Aorta (tissue), 5 donors: ENCODE measurements around the gene CDX1. TPM values are rescaled to one million over a fixed set of nuclear protein-coding genes. Genes with fewer than 3 reads are reported as not detected.

Experiments used
- ATAC-seq: fragments of 200-7000 bp; cut with Tn5 transposase; one replicate; pipeline ENCODE4 v1.9.1; 2022; ENCODE audit warnings: moderate library complexity; ENCODE audit not compliant: low FRiP score
- DNase-seq, 2 donors: peaks; one replicate each; pipeline ENCODE4 v3.0.0-alpha.2; 2020
- H3K27ac ChIP-seq, 2 donors: one replicate each; pipeline ENCODE4 v1.5.1; 2013; ENCODE audit warnings: low read length in 2 of 2, mild to moderate bottlenecking in 2 of 2, moderate library complexity in 2 of 2, control low read depth in 1 of 2, inconsistent platforms in 1 of 2, low read depth in 1 of 2
- H3K27me3 ChIP-seq, 2 donors: one replicate each; pipeline ENCODE4 v1.6.1; 2013; ENCODE audit warnings: control low read depth in 1 of 2, low read length in 1 of 2, mild to moderate bottlenecking in 1 of 2, moderate library complexity in 1 of 2; ENCODE audit not compliant: insufficient read depth in 2 of 2, control insufficient read depth in 1 of 2
- H3K36me3 ChIP-seq, 2 donors: one replicate each; pipeline ENCODE4 v1.6.1; 2013; ENCODE audit warnings: control low read depth in 1 of 2, low read length in 1 of 2, mild to moderate bottlenecking in 1 of 2; ENCODE audit not compliant: insufficient read depth in 2 of 2, control insufficient read depth in 1 of 2
- H3K4me1 ChIP-seq, 2 donors: one replicate each; pipeline ENCODE4 v1.6.1; 2013; ENCODE audit warnings: low read length in 2 of 2, control low read depth in 1 of 2, mild to moderate bottlenecking in 1 of 2, moderate library complexity in 1 of 2; ENCODE audit not compliant: insufficient read depth in 2 of 2, control insufficient read depth in 1 of 2
- H3K4me3 ChIP-seq, 2 donors: one replicate each; pipeline ENCODE4 v1.5.1; 2013; ENCODE audit warnings: low read length in 2 of 2, control low read depth in 1 of 2, mild to moderate bottlenecking in 1 of 2
- H3K9me3 ChIP-seq: one replicate; pipeline ENCODE4 v1.6.1; 2013; ENCODE audit warnings: mild to moderate bottlenecking, low read length; ENCODE audit not compliant: control insufficient read depth
- WGBS, 2 donors: extraction: QIAGEN DNeasy Blood & Tissue Kit; methylation state at CpG; one replicate each; pipeline ENCODE4 v1.1.7; 2013; 5-methylcytosine and 5-hydroxymethylcytosine counted together
- intact Hi-C, 2 donors: fragments of 100-400 bp; cut with DNase I; formaldehyde crosslinking; loops; one replicate each; pipeline versions ENCODE4 v1.14.2 to v1.15.0; 2022
- polyA plus RNA-seq, 2 donors: library from polyadenylated mRNA; stranded (reverse); fragments of 200-250 nt; gene quantifications; one replicate each; pipeline ENCODE4 v1.2.3, GENCODE V29; 2013
- total RNA-seq, 2 donors: library from RNA; stranded (reverse); fragmentation: NEBNext Ultra II Directional; extraction: Animal tissue kit (Norgen Biotek cat#: 25700); gene quantifications; one replicate each; pipeline ENCODE4 v1.2.1, GENCODE V29; 2021
- donor health status: healthy with polysubstance abuse.
- donor health status: Bipolar disorder and iron deficiency.
- donor health status: DM: no; HTN: no; CAD: no.
- donor health status: DM: no; HTN: no; CAD: no.
- donor health status: DM: yes; HTN: yes; CAD: no.

CDX1 gene
- total and polyA plus RNA-seq, 4 donors: 0.69 to 30.2 TPM; not detected in 2

DNA sequence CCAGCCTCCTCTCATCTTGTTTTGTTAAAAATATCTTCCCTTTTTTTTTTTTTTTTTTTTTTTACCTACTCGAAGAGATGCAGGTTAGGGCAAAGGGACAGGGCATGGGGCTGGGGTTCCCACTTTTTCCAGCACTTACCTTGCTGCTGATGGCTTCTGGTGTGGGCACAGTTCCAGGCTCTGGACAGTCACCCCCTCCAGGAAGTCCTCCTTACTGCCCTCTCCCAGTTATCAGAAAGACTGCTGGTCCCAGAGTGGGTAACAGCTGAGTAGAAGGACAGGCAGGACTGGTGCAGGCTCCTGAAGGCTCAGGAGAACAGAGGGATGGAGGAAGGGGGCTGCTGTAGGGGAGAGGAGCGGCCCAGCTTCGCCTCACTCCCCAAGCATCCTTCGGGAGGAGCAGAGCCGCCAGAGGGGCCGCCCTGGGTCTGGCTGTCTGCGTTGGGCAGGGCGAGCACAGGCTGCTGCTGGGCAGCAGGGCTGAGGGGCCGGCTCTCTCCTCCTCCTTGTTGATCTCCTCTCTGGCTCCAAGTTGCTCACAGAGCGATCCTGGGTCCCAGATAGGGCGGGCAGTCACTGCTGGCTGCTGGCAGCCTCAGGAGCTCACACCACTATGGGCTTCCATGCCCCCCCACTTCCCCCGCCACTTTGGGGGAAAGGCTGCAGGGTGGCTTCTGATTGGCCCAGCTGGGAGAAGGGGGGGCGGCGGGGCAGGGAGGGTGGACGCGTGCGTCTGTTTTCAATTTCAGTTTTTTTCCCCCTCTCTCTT is 11.1 kb upstream of the CDX1 start, which contains the start of gene PDGFRB:
PDGFRB (minus strand) TSS at position 588 of the 769 bp plus-strand sequence. CDS start 18,798 bp downstream, outside the sequence.
- intact Hi-C loops: loop anchor here in 1 of 2 donors (2.0 kb wide), 1 partner anchor 17 kb away; no protein-coding TSS in a partner anchor
- Histone ChIP-seq H3K9me3 (no peaks in the 10 kb centered on the region), H3K4me3 (peak within 1 kb of the TSS; percentile 42 to 98), H3K36me3 (no peaks in the 10 kb centered on the region), H3K4me1 (peaks cover 2 to 3% of the 10 kb centered on the region in 2 donors), H3K27ac (peak within 1 kb of the TSS; percentile 71 to 97), H3K27me3 (no peaks in the 10 kb centered on the region)
- DNase-seq (peak; percentile 95 to 96), ATAC-seq (peak; percentile 90)
- 0 to 3% methylated on average over 15 to 17 of the region's 17 CpGs for WGBS, 2 donors

DNA sequence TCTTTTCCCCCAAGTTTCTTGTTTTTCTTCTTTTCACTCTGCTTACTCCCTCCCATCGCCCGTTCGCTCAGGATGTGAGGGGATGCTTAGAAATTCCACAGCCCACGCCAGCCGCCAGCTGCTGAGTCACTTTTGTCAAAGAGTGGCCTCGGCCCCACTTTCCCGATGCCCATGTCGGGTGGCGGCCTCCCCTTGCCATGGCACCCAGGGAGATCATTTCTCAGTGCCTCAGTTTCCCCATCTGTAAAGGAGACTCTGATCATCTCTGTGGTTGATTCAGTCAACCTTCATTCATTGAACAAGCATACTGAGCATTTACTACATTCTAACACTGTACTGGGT is 10.6 kb upstream of the CDX1 start:
- H3K9me3 ChIP-seq: no peaks in the 10 kb centered on the region
- ATAC-seq (no peak), DNase-seq (no peak)
- intact Hi-C loops: no loop called here
- no peaks in the 10 kb centered on the region for H3K27me3 ChIP-seq
- H3K4me3 ChIP-seq: no peak overlapping the region
- no peaks in the 10 kb centered on the region for H3K36me3 ChIP-seq
- WGBS, 2 donors: 0 to 1% methylated on average over 9 of the region's 9 CpGs
- H3K27ac ChIP-seq: peak overlapping the region; percentile 9 to 95
- peaks cover 0 to 2% of the 10 kb centered on the region in 2 donors for H3K4me1 ChIP-seq

DNA sequence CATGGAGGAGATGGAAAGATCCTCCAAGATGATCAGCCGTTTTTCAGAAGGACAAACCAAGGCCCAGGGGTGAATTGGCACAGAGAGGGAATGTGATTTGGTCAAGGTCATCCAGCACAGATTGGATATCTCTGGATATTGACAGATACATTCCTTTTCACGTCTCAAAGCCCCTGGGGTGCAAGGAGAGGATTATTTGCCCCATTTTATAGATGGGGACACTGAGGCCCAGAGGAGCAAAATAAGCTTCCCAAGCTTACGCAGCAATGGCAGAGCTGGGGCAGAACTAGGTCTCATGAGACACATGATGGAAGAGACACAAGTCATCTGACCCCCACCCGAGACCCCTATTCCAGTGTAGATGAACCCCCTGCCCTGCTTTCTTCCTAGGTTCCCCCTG is 10.0 kb upstream of the CDX1 start:
- ATAC-seq (no peak), DNase-seq (no peak)
- H3K4me3 ChIP-seq: no peak overlapping the region
- no peaks in the 10 kb centered on the region for H3K36me3 ChIP-seq
- H3K4me1 ChIP-seq: peaks cover 0 to 2% of the 10 kb centered on the region in 2 donors
- no peaks in the 10 kb centered on the region for H3K9me3 ChIP-seq
- 80 to 82% methylated on average over 4 of the region's 4 CpGs for WGBS, 2 donors
- peak overlapping the region; percentile 9 to 95 for H3K27ac ChIP-seq
- intact Hi-C loops: no loop called here
- no peaks in the 10 kb centered on the region for H3K27me3 ChIP-seq

DNA sequence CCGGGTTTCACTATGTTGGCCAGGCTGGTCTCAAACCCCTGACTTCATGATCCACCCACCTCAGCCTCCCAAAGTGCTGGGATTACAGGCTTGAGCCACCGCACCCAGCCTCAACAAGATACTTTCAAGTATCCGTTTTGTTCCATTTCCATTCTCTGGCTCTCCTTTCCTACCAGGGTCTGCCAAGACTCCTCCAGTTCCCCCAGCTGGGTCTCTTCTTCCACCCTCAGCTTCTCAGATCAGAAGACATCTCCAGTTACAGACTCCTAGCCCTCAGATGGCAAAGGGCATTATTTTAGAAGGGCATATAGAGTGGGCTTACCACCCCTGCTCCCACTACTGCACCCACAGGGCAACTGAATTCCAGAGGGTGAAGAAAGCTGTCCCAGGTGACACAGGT is 9.4 kb upstream of the CDX1 start:
- H3K36me3 ChIP-seq: no peaks in the 10 kb centered on the region
- no peak overlapping the region for H3K4me3 ChIP-seq
- peak overlapping the region in 1 of 2 donors; percentile 22 for H3K27ac ChIP-seq
- H3K4me1 ChIP-seq: peaks cover 0 to 2% of the 10 kb centered on the region in 2 donors
- intact Hi-C loops: no loop called here
- no peaks in the 10 kb centered on the region for H3K27me3 ChIP-seq
- ATAC-seq (no peak), DNase-seq (no peak)
- H3K9me3 ChIP-seq: no peaks in the 10 kb centered on the region
- 72 to 75% methylated on average over 3 of the region's 3 CpGs for WGBS, 2 donors

DNA sequence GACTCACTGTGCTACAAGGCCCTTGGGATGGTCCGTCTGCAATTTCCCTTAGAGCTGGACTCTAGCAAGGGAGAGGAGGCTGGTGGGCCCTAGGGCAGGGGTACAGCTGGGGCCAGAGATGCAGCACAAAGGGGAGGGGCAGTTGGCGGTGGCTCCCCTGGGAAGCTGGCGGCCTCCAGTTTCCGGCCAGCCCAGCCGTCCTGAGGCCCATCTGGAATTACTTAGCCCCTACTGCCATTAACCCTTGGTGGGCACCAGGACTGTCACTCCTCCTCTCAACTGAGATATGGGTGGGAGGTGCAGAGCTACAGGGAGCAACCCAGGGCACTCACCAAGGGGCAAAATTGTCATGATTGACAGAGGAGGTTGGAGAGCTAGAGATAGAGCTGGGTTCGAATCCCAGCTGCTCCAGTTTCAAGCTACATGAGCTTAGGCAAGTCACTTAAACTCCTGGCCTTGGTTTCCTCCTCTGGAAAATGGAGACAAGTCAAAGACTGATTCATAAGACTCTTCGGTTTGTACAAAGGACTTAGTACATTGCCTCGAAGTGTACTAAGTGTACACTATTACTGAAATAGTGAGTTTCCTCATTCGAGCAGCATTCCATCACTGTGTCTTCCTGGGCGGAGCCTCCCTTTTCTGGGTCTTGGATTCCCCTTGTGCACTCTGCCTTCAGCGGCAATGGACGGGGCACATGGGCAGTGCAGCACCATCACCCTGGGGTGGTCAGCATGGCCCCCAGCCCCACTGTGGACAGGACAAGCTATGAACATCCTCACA is 8.2 kb upstream of the CDX1 start:
- ATAC-seq: no peak
- no peak for DNase-seq
- no peak overlapping the region for H3K4me3 ChIP-seq
- H3K4me1 ChIP-seq: peaks cover 0 to 2% of the 10 kb centered on the region in 2 donors
- H3K27me3 ChIP-seq: no peaks in the 10 kb centered on the region
- no peaks in the 10 kb centered on the region for H3K36me3 ChIP-seq
- no peaks in the 10 kb centered on the region for H3K9me3 ChIP-seq
- H3K27ac ChIP-seq: peak overlapping the region in 1 of 2 donors; percentile 28
- intact Hi-C loops: no loop called here
- WGBS, 2 donors: 23 to 27% methylated on average over 12 of the region's 12 CpGs

DNA sequence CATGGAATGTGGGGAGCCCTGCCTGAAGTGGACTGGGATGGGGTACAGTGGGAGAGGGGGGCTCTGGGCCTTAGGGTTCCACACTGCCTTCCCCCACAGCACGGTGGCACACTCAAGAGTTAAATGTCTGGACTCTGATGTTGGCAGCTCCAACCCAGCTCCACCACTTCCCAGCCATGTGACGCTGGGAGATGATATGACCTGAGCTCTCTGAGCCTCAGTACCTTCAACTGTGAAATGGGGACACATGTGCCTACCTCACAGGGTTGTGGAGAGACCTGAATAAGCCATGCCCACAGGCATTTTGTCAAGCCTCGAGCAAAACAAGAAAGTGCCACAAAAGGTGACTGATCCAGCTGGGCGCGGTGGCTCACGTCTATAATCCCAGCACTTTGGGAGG is 7.5 kb upstream of the CDX1 start:
- Histone ChIP-seq H3K4me3 (no peak overlapping the region), H3K27ac (peak overlapping the region in 1 of 2 donors; percentile 29), H3K9me3 (no peaks in the 10 kb centered on the region), H3K27me3 (no peaks in the 10 kb centered on the region), H3K4me1 (peaks cover 0 to 2% of the 10 kb centered on the region in 2 donors), H3K36me3 (no peaks in the 10 kb centered on the region)
- no peak for DNase-seq
- ATAC-seq: no peak
- WGBS, 2 donors: 57 to 58% methylated on average over 6 of the region's 6 CpGs
- intact Hi-C loops: no loop called here

GRCh38 chr5:150159741-150160179 is 6.8 kb upstream of the CDX1 start:
- Histone ChIP-seq H3K4me3 (no peak overlapping the region), H3K36me3 (no peaks in the 10 kb centered on the region), H3K4me1 (peaks cover 0 to 2% of the 10 kb centered on the region in 2 donors), H3K27me3 (no peaks in the 10 kb centered on the region), H3K9me3 (no peaks in the 10 kb centered on the region), H3K27ac (peak overlapping the region; percentile 2 to 58)
- intact Hi-C loops: loop anchor here (2.0 kb wide), 2 partner anchors 29 to 59 kb away; no protein-coding TSS in a partner anchor
- 3 to 11% methylated on average over 8 to 9 of the region's 9 CpGs for WGBS, 2 donors
- ATAC-seq (no peak), DNase-seq (peak; percentile 79 to 85)

DNA sequence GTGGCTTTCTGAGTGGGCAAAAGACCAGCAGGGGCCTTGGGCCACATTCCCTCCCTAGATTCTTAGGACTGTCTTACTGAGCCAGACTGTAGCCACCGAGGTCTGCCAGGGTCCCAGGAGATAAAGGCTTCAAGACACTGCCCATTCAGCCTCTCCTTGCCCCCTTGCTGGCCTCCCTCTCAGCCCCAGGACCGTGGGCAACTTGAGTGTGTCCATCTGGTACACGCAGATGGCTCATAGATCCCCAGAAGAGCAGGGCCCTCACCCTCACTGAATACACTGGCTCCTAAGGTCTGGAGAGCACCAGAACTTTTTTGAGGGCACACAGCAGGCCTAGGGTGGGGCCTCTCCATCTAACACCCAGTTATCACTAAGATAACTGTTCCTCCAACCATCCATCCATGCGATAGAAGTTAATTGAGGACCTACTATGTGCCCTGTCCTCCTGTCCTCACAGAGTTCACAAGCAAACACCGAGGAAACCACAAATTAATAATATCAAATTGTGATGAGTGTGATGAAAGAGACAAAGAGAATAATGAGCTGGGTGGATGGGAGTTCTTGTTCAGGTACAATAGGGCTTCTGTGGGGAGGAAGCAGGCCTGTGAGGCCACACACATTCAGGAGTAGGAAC is 6.0 kb upstream of the CDX1 start:
- H3K36me3 ChIP-seq: no peaks in the 10 kb centered on the region
- H3K27me3 ChIP-seq: no peaks in the 10 kb centered on the region
- peak overlapping the region; percentile 2 to 58 for H3K27ac ChIP-seq
- H3K4me1 ChIP-seq: peaks cover 0 to 2% of the 10 kb centered on the region in 2 donors
- 55 to 60% methylated on average over 5 of the region's 5 CpGs for WGBS, 2 donors
- no peaks in the 10 kb centered on the region for H3K9me3 ChIP-seq
- H3K4me3 ChIP-seq: no peak overlapping the region
- intact Hi-C loops: loop anchor here (1.0 to 2.0 kb wide), 3 partner anchors 30 to 58 kb away; no protein-coding TSS in a partner anchor
- ATAC-seq: no peak
- no peak for DNase-seq
